ENCODE results near the gene RHBDF1. TPM values are rescaled to one million over a fixed set of nuclear protein-coding genes. Genes with fewer than 3 reads are reported as not detected.

Gene RHBDF1
- total and polyA plus RNA-seq, 10 of the 15 experiments (the other 5 are each of a cell fraction or from before 2014, with no cell fraction given): 0.04 to 0.85 (median 0.36) TPM; not detected in 3

DNA sequence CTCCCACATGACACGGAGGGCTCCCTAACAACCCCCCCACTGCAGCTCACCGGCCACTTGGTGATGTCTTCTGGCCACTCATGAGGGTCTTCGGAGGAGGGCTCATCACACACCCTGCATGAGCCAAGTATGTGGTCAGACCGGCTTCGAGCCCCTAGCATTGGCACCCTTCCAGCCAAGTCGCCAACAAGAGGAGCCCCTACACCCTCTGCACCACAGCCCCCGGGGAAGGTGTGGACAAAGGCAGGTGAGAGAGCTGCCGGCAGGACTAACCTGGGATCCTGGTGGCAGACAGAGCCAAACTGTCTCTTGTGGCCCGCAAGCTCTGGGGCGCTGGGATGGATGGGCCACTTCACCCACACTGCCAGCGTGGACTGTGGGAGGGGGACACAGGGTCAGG is 12.3 kb downstream of the RHBDF1 start:
- Histone ChIP-seq H4K20me1 (ENCODE audit: control insufficient read depth, insufficient read depth) (no peaks in the 10 kb centered on the region), H3K27me3 (replicated peaks in 1 of 2; ENCODE audit: control insufficient read depth in 2 of 2, insufficient read depth in 2 of 2, low read length in 1 of 2) (no peaks in the 10 kb centered on the region), H3K27ac (ENCODE audit: control insufficient read depth, insufficient read depth) (no peak overlapping the region), H2AFZ (ENCODE audit: control insufficient read depth, low read depth, low read length) (no peak overlapping the region), H3K9ac (ENCODE audit: control insufficient read depth, insufficient read depth, low read length) (no peak overlapping the region), H3K4me3 (no peak overlapping the region), H3K4me2 (ENCODE audit: control insufficient read depth, insufficient read depth) (no peak overlapping the region), H3K9me3 (replicated peaks; ENCODE audit: control insufficient read depth, insufficient read depth, low read length) (no peaks in the 10 kb centered on the region), H3K36me3 (ENCODE audit: control insufficient read depth in 2 of 2, insufficient read depth in 2 of 2, low read length in 1 of 2) (peaks cover 6% of the 10 kb centered on the region in 2 experiments), H3K79me2 (ENCODE audit: control insufficient read depth, insufficient read depth, low read length) (peaks cover 3% of the 10 kb centered on the region), H3K4me1 (ENCODE audit: control insufficient read depth, insufficient read depth, low read length) (no peaks in the 10 kb centered on the region)
- ChIA-PET CTCF (interaction anchor here (1.2 to 2.0 kb wide), 2 partner anchors 34 to 36 kb away, joined by 5 to 12 read pairs; no protein-coding TSS in a partner anchor), POLR2A (interaction anchor here (1.2 kb wide), 1 partner anchor 12 kb away, joined by 3 read pairs; the partner anchor contains the start of gene RHBDF1), SMC1A (ENCODE audit: uncharacterized antibody, unreplicated experiment) (no interaction called here), RAD21 (ENCODE audit: unreplicated experiment) (no interaction called here)
- no peak for DNase-seq (ENCODE audit: low read depth, low spot score)
- no peak for TF ChIP-seq IRF4 (IDR thresholded peaks at IDR 0.05; ENCODE audit: low read depth, low read length)
- no peak for TF ChIP-seq CREM (IDR thresholded peaks at IDR 0.05; ENCODE audit: low read depth)
- no peak for TF ChIP-seq SMARCA5 (IDR thresholded peaks at IDR 0.05)
- TF ChIP-seq BMI1 (IDR thresholded peaks at IDR 0.05; ENCODE audit: borderline replicate concordance): no peak
- TF ChIP-seq IKZF2 (IDR thresholded peaks at IDR 0.05): no peak
- TF ChIP-seq GATAD2B (conservative IDR thresholded peaks at IDR 0.05; ENCODE audit: low read depth): no peak
- no peak for TF ChIP-seq CBX5 (IDR thresholded peaks at IDR 0.05; ENCODE audit: low read depth)
- no peak for TF ChIP-seq DPF2 (IDR thresholded peaks at IDR 0.05)
- no peak for TF ChIP-seq PAX5 (IDR thresholded peaks at IDR 0.05; ENCODE audit: borderline replicate concordance, low read depth, low read length)
- TF ChIP-seq MYC (IDR thresholded peaks at IDR 0.05; ENCODE audit: insufficient read depth, insufficient read length, insufficient replicate concordance, low read length, severe bottlenecking): no peak
- TF ChIP-seq NR2C2 (IDR thresholded peaks at IDR 0.05; ENCODE audit: borderline replicate concordance, control insufficient read depth, insufficient read length, low read depth): no peak
- TF ChIP-seq RAD51 (IDR thresholded peaks at IDR 0.05): no peak
- TF ChIP-seq E4F1 (IDR thresholded peaks at IDR 0.05; ENCODE audit: borderline replicate concordance, partially characterized antibody): no peak
- no peak for TF ChIP-seq TCF7 (IDR thresholded peaks at IDR 0.05; ENCODE audit: borderline replicate concordance)
- in situ Hi-C loops (cut with MboI) (no loop called here), intact Hi-C loops (cut with micrococcal nuclease; ENCODE audit: unreplicated experiment) (no loop called here)
- BruUV-seq (replicated peaks): no TSS peak
- no peak for FAIRE-seq
- WGBS (ENCODE audit: insufficient coverage, insufficient replicate concordance, low lambda C conversion rate, missing lambda C conversion rate): 62% methylated on average over 11 of the region's 11 CpGs
- ATAC-seq: no peak
